Calu3 (cell line): ENCODE data around the gene AGBL5. TPM values are rescaled to one million over a fixed set of nuclear protein-coding genes. Genes with fewer than 3 reads are reported as not detected.
"Not testable (repeated sequence)": the region's sequence is repeated elsewhere in the genome, so short reads cannot be mapped to it uniquely, and the experiment has no call there.

Experiments
- BruUV-seq: library from RNA; stranded (reverse); fragments of 400-500 nt; replicated peaks from 2 replicates; lab custom pipeline; 2021; lab: Mats Ljungman, UMichigan
- CTCF ChIA-PET: fragments of 300-600 bp; sonication (Branson Sonifier 250); formaldehyde crosslinking; loops from one replicate; lab custom pipeline; 2022; ENCODE audit warnings: antibody characterized with exemption; lab: Charles Lee
- DNase-seq: peaks from one replicate; pipeline ENCODE4 v3.0.0; 2022
- H3K27ac Mint-ChIP-seq: one replicate; pipeline ENCODE4 v1.8.0; 2022; ENCODE audit warnings: mixed read lengths; ENCODE audit not compliant: unreplicated experiment
- H3K27me3 Mint-ChIP-seq: one replicate; pipeline ENCODE4 v1.8.0; 2022; ENCODE audit warnings: mixed read lengths; ENCODE audit not compliant: unreplicated experiment
- H3K36me3 Mint-ChIP-seq: one replicate; pipeline ENCODE4 v1.8.0; 2022; ENCODE audit warnings: mild to moderate bottlenecking, moderate library complexity, mixed read lengths; ENCODE audit not compliant: insufficient read depth, unreplicated experiment
- H3K4me1 Mint-ChIP-seq: one replicate; pipeline ENCODE4 v1.8.0; 2022; ENCODE audit warnings: mild to moderate bottlenecking, low read depth, mixed read lengths; ENCODE audit not compliant: unreplicated experiment
- H3K4me3 Mint-ChIP-seq: one replicate; pipeline ENCODE4 v1.8.0; 2022; ENCODE audit warnings: mild to moderate bottlenecking, low read depth, moderate library complexity, mixed read lengths; ENCODE audit not compliant: unreplicated experiment
- H3K9me3 Mint-ChIP-seq: one replicate; pipeline ENCODE4 v1.8.0; 2022; ENCODE audit warnings: low read depth, mixed read lengths; ENCODE audit not compliant: unreplicated experiment
- intact Hi-C: fragments of 100-400 bp; cut with micrococcal nuclease; formaldehyde crosslinking; loops from one replicate; pipeline ENCODE4 v1.10.0; 2022; ENCODE audit not compliant: unreplicated experiment
- total RNA-seq: library from RNA; stranded (reverse); gene quantifications from 2 replicates; pipeline ENCODE4 v1.2.3, GENCODE V29; 2022
- TF ChIP-seq, protein P1 (sequence below): fragments of 200-600 bp; IDR thresholded peaks from one replicate; pipeline ENCODE4 v1.8.0; 2022; ENCODE audit warnings: antibody characterized with exemption; ENCODE audit not compliant: unreplicated experiment

Gene AGBL5
- total RNA-seq, 1 experiment from 2014 or later: 25.2 TPM

DNA sequence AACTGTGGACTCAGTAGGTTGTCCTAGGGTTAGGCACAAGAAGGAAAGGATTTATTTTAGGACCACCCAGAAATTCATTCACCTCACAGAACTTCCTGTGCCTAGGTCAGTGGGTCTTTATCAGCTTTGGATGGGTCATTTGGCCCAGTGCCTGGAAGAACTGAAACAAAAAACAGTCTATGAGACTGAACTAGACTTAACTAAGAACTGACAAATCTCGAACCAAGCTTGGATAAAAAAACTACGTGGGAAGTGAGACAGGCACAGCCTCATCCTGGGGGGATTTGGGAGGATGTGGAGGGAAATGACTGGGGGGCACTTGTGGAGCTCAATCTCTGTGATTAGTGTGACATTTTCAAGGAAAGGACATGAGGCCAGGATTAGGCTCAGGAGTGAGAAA is 22.3 kb downstream of the AGBL5 start:
- intact Hi-C loops: no loop called here
- TF ChIP-seq, protein P1, sequence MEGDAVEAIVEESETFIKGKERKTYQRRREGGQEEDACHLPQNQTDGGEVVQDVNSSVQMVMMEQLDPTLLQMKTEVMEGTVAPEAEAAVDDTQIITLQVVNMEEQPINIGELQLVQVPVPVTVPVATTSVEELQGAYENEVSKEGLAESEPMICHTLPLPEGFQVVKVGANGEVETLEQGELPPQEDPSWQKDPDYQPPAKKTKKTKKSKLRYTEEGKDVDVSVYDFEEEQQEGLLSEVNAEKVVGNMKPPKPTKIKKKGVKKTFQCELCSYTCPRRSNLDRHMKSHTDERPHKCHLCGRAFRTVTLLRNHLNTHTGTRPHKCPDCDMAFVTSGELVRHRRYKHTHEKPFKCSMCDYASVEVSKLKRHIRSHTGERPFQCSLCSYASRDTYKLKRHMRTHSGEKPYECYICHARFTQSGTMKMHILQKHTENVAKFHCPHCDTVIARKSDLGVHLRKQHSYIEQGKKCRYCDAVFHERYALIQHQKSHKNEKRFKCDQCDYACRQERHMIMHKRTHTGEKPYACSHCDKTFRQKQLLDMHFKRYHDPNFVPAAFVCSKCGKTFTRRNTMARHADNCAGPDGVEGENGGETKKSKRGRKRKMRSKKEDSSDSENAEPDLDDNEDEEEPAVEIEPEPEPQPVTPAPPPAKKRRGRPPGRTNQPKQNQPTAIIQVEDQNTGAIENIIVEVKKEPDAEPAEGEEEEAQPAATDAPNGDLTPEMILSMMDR: no peak
- DNase-seq: no peak
- Mint-ChIP-seq H3K4me1 (peaks cover 20% of the 10 kb centered on the region), H3K27ac (no peak overlapping the region), H3K4me3 (no peak overlapping the region), H3K27me3 (peaks cover 56% of the 10 kb centered on the region), H3K36me3 (peaks cover 31% of the 10 kb centered on the region), H3K9me3 (no peaks in the 10 kb centered on the region)
- no TSS peak for BruUV-seq
- CTCF ChIA-PET: interaction anchor here (0.6 kb wide), 1 partner anchor 119 kb away, joined by 3 read pairs; no protein-coding TSS in a partner anchor

DNA sequence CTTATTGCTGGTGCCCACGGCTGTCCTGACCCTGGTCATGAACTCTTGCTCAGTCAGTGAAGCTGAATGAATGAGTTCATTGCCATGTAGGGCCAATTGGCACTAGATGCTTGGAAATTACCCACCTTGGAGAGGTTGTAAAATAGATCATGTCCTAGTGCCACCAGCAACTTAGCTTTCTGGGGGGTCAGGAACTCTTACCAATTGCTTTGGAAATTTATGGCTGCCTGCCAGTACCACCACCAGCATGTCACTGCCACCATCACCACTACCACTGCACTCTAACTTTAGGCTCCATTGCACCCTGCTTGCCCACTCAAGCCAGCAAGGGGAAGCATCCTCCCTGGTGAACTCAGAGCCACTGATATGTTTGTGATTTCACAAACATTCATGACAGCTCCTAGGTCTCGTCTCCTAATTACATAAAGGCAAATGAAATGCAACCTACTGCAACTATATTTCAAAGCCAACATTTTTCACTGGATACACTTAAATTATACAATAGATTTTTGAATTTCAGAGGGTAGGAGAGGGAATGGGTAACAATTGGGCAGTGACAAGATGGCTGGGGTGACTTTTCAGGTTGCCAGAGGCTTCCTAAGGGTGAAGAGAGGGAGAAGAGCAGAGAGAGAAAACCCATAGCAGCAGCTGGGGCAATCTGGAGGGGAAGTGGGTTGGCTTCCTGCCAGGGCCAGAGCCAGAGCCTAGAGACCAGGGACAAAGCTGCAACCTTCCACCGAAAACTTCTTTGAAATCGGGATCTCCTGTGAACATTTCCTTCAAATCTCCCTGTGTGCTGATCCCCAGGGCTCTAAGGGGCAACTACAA is 23.5 kb downstream of the AGBL5 start:
- peaks cover 60% of the 10 kb centered on the region for H3K27me3 Mint-ChIP-seq
- H3K36me3 Mint-ChIP-seq: peaks cover 20% of the 10 kb centered on the region
- no TSS peak for BruUV-seq
- intact Hi-C loops: no loop called here
- DNase-seq: no peak
- CTCF ChIA-PET: no interaction called here
- H3K4me3 Mint-ChIP-seq: no peak overlapping the region
- H3K27ac Mint-ChIP-seq: no peak overlapping the region
- H3K9me3 Mint-ChIP-seq: no peaks in the 10 kb centered on the region
- peaks cover 10% of the 10 kb centered on the region for H3K4me1 Mint-ChIP-seq
- TF ChIP-seq, protein P1: no peak

DNA sequence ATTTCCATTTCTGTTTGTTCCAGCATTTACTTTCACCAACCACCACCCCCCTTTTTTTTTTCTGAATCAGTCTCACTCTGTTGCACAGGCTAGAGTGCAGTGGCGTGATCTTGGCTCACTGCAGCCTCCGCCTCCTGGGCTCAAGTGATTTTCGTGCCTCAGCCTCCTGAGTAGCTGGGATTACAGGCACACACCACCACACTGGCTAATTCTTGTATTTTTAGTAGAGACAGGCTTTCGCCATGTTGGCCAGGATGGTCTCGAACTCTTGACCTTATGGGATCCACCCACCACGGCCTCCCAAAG is 24.1 kb downstream of the AGBL5 start:
- BruUV-seq, H3K4me3 Mint-ChIP-seq, DNase-seq, H3K27ac Mint-ChIP-seq, CTCF ChIA-PET, intact Hi-C loops, H3K4me1 Mint-ChIP-seq, H3K9me3 Mint-ChIP-seq: not testable (repeated sequence)
- Mint-ChIP-seq H3K27me3 (peaks cover 60% of the 10 kb centered on the region), H3K36me3 (peaks cover 17% of the 10 kb centered on the region)

DNA sequence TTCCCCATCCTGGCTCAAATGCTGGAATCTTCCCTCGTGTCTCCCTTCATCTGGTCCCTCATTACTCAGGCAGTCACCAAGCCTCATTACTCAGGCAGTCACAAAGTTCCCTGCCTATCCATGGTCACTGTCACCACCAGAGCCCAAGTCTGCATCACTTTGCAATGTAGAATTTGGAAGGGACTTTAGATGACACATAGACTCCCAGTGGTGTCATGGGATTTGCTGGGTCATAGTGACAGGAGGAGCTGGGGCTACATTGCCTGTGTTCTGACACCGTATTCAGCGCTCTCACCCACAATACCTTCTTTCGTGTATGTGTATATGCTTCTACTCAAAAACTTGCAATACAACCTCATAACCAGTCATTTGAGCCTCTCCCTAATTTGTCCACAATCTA is 24.9 kb downstream of the AGBL5 start:
- no peak overlapping the region for H3K27ac Mint-ChIP-seq
- TF ChIP-seq, protein P1: no peak
- BruUV-seq: no TSS peak
- H3K9me3 Mint-ChIP-seq: no peaks in the 10 kb centered on the region
- no peak overlapping the region for H3K4me3 Mint-ChIP-seq
- CTCF ChIA-PET: no interaction called here
- no peak for DNase-seq
- H3K27me3 Mint-ChIP-seq: peaks cover 60% of the 10 kb centered on the region
- intact Hi-C loops: no loop called here
- H3K36me3 Mint-ChIP-seq: peaks cover 9% of the 10 kb centered on the region
- peaks cover 9% of the 10 kb centered on the region for H3K4me1 Mint-ChIP-seq

DNA sequence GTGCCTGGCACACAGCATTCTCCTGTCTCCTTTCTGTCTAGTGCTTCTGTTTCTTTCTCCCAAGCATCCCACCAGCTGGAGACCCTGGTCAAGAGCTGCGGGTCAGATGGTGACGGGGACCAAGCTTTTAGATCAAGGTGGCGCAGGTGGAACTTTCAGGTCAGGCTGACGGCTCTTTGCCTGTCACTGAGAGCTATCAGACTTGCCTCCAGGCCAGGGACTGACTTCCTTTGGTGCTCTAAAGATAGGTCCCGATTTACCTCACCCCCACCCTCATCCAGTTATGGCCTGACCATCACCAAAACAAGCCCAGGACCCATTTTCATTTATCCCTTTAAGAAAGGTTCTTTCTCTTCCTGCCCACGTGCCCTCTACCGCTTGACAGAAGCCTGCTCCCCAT is 25.8 kb downstream of the AGBL5 start:
- CTCF ChIA-PET: no interaction called here

More for the DNA sequence above, 25.8 kb downstream of the AGBL5 start:
- H3K36me3 Mint-ChIP-seq: peaks cover 9% of the 10 kb centered on the region
- DNase-seq: no peak
- no TSS peak for BruUV-seq
- no peak overlapping the region for H3K4me3 Mint-ChIP-seq
- intact Hi-C loops: no loop called here
- peaks cover 60% of the 10 kb centered on the region for H3K27me3 Mint-ChIP-seq
- no peak overlapping the region for H3K27ac Mint-ChIP-seq
- TF ChIP-seq, protein P1: no peak
- no peaks in the 10 kb centered on the region for H3K9me3 Mint-ChIP-seq
- H3K4me1 Mint-ChIP-seq: peaks cover 13% of the 10 kb centered on the region
